Measurements from ENCODE around the gene PHACTR3.

Gene PHACTR3

DNA sequence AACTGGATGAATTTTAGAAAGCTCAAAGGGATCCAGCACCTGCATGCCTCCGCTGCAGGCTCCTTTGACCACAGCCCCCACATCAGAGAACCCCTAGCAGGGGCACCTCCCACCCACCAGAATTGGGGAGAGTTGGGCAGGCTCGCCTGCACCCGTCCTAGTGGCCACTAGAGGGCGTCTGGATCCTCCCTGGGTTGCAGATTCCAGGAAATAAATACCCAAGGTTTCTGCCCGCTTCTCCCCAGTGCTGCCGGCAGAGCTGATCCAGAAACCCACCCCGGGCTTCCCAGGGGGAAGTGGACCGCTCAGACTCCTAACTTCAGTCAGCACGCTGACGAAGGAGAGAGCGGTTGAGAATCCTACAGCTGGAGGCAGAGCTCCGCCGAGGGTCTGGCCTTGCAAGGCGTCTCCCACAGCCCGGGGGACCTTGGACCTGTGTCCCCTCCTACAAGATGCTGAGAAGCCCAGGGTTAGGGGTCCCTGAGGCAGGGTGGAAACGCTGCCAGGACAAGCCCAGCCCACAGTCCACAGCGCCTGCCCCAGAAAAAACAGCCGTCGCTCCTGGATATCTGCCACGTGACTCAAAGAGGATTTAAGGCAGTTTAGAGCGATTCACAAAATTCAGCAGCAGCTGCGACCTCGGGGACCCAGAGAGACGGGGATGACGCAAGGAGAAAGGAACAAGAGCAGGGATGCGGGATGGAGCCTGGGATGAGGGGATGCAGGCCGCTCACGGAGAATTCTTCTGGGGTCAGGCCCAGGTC lies 32.6 kb upstream of the PHACTR3 start:
- Histone ChIP-seq H3K9me3 (no peaks in the 10 kb centered on the region), H3K36me3 (no peaks in the 10 kb centered on the region), H3K4me3 (peak overlapping the region; percentile 31 to 47), H3K27me3 (peaks cover 0 to 77% of the 10 kb centered on the region in 2 donors), H3K4me1 (peaks cover 0 to 6% (median 5%) of the 10 kb centered on the region in 4 donors), H3K27ac (no peak overlapping the region)
- DNase-seq: peak; percentile 37 to 75
- TF ChIP-seq, protein P1, sequence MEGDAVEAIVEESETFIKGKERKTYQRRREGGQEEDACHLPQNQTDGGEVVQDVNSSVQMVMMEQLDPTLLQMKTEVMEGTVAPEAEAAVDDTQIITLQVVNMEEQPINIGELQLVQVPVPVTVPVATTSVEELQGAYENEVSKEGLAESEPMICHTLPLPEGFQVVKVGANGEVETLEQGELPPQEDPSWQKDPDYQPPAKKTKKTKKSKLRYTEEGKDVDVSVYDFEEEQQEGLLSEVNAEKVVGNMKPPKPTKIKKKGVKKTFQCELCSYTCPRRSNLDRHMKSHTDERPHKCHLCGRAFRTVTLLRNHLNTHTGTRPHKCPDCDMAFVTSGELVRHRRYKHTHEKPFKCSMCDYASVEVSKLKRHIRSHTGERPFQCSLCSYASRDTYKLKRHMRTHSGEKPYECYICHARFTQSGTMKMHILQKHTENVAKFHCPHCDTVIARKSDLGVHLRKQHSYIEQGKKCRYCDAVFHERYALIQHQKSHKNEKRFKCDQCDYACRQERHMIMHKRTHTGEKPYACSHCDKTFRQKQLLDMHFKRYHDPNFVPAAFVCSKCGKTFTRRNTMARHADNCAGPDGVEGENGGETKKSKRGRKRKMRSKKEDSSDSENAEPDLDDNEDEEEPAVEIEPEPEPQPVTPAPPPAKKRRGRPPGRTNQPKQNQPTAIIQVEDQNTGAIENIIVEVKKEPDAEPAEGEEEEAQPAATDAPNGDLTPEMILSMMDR (IDR thresholded peaks at IDR 0.05): peak; percentile 82 to 96
- intact Hi-C loops (cut with DNase I; ENCODE audit: low total_unique reads): loop anchor here (5.0 kb wide), 1 partner anchor 181 kb away; no protein-coding TSS in a partner anchor

DNA sequence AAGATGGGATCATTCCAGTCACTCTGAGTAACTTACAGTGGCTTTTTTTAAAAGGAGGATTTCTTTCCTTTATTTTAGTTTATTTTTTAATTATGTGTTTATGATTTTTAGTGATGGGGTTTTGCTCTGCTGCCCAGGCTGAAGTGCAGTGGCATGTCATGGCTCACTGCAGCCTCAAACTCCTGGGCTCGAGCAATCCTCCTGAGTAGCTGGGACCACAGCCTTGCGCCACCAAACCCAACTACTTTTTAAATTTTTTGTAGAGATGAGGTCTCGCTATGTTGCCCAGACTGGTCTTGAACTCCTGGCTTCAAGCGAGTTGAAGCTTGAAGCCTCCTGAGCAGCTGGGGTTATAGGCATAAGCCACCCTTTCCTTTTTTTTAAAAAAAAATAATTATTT lies 31.8 kb upstream of the PHACTR3 start:
- intact Hi-C loops (cut with DNase I; ENCODE audit: low total_unique reads): loop anchor here (5.0 kb wide), 1 partner anchor 180 kb away; no protein-coding TSS in a partner anchor

DNA sequence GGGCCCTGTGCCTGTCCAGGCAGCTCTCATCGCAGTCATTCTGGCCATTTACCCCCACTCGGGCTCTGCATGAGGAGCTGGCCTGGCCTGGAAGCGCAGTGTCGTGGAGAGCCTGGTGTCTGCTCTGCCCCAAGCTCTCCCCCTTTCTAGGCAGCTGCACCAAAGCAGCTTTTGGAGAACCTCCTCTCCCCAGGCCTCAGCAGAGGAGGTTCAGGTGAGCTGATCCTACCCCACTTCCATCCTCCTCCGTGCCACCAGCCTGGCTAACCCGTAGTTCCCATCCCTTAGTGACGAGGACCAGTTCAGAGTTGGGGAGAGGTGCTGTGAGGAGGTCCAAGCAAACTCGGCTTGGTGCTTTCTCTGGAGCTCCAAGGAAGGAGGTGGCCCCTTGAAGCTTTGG lies 30.5 kb upstream of the PHACTR3 start:
- H3K27me3 ChIP-seq: peaks cover 0 to 80% of the 10 kb centered on the region in 2 donors

More for the DNA sequence above, 31.8 kb upstream of the PHACTR3 start:
- no peak for DNase-seq
- TF ChIP-seq, protein P1 (IDR thresholded peaks at IDR 0.05): no peak
- Histone ChIP-seq H3K27ac (no peak overlapping the region), H3K27me3 (peaks cover 0 to 79% of the 10 kb centered on the region in 2 donors), H3K4me3 (no peak overlapping the region), H3K4me1 (peaks cover 0 to 9% (median 6%) of the 10 kb centered on the region in 4 donors), H3K36me3 (no peaks in the 10 kb centered on the region), H3K9me3 (no peaks in the 10 kb centered on the region)

DNA sequence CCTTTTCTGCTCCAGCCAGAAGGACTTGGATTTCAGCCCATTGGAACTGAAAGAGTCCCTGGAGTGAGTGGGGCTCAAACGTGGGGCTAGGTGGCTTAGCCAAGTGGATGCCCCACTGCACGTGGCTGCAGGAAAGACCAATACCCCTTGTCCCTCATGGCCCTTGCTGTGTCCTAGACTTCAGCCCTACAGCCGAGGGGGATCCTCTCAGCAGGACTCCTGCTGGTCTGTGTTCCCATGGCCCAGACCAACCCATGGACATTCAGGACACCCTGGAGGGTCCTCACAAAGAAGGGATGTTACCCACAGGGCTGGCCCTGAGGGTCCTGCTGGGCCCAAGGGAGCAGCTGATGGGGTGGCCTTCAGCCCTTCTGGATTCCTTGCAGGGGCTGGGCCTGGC lies 30.0 kb upstream of the PHACTR3 start:
- no peak overlapping the region for H3K27ac ChIP-seq
- peak in 1 of 2 donors; percentile 39 for DNase-seq
- intact Hi-C loops (cut with DNase I; ENCODE audit: low total_unique reads): loop anchor here (5.0 kb wide), 1 partner anchor 178 kb away; no protein-coding TSS in a partner anchor
- H3K27me3 ChIP-seq: peaks cover 0 to 80% of the 10 kb centered on the region in 2 donors
- no peaks in the 10 kb centered on the region for H3K9me3 ChIP-seq
- TF ChIP-seq, protein P1 (IDR thresholded peaks at IDR 0.05): no peak
- peaks cover 0 to 9% (median 6%) of the 10 kb centered on the region in 4 donors for H3K4me1 ChIP-seq
- no peaks in the 10 kb centered on the region for H3K36me3 ChIP-seq
- no peak overlapping the region for H3K4me3 ChIP-seq

More for the DNA sequence above, 30.5 kb upstream of the PHACTR3 start:
- intact Hi-C loops (cut with DNase I; ENCODE audit: low total_unique reads): loop anchor here (5.0 kb wide), 1 partner anchor 178 kb away; no protein-coding TSS in a partner anchor
- TF ChIP-seq, protein P1 (IDR thresholded peaks at IDR 0.05): no peak
- no peaks in the 10 kb centered on the region for H3K36me3 ChIP-seq
- H3K4me3 ChIP-seq: no peak overlapping the region
- no peaks in the 10 kb centered on the region for H3K9me3 ChIP-seq
- peak in 1 of 2 donors; percentile 19 for DNase-seq
- H3K4me1 ChIP-seq: peaks cover 0 to 9% (median 6%) of the 10 kb centered on the region in 4 donors
- no peak overlapping the region for H3K27ac ChIP-seq

DNA sequence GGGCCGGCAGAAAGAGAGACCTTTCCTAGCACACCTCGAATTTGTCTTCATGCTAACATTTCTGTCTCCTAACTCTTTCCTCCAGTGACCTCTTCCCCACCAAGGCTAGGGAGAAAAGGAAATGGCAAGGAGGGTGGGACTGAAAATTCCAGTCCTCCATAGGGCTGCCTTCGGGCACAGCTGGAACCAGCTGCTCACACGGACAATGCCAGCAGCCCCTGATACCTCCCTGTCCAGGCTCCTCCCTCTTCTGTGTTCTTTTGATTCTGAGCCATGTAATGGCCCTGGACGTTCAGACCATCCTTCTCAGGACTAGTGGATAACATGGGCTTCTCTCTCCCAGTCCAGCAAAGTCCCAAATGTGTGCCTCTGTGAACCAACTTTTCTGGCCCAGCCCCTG lies 29.1 kb upstream of the PHACTR3 start:
- Histone ChIP-seq H3K27me3 (peaks cover 0 to 89% of the 10 kb centered on the region in 2 donors), H3K9me3 (no peaks in the 10 kb centered on the region), H3K4me3 (no peak overlapping the region), H3K4me1 (peaks cover 0 to 9% (median 6%) of the 10 kb centered on the region in 4 donors), H3K27ac (no peak overlapping the region), H3K36me3 (no peaks in the 10 kb centered on the region)
- DNase-seq: no peak
- TF ChIP-seq, protein P1 (IDR thresholded peaks at IDR 0.05): no peak
- intact Hi-C loops (cut with DNase I; ENCODE audit: low total_unique reads): no loop called here

All from tibial artery (tissue), 4 donors.